ENCODE results near the gene DAAM2. TPM values are rescaled to one million over a fixed set of nuclear protein-coding genes. Genes with fewer than 3 reads are reported as not detected.

Gene DAAM2
- total and polyA plus RNA-seq, 9 of the 15 experiments (the other 6 are each of a cell fraction or from before 2014, with no cell fraction given) = 0.01 to 0.07 TPM; not detected in 7

- Histone ChIP-seq H3K36me3 (ENCODE audit: control insufficient read depth, insufficient read depth, low read length) (no peaks in the 10 kb centered on the region), H3K9ac (ENCODE audit: insufficient read depth in 1 of 2, low read depth in 2 of 2, low read length in 2 of 2) (no peak overlapping the region), H2AFZ (ENCODE audit: low read depth, low read length) (no peak overlapping the region), H3K4me2 (ENCODE audit: insufficient read depth, low read length) (no peak overlapping the region), H3K9me3 (replicated peaks; ENCODE audit: control insufficient read depth, insufficient read depth, low read depth, low read length) (no peaks in the 10 kb centered on the region), H3K79me2 (ENCODE audit: control insufficient read depth, insufficient read depth, low read length) (no peaks in the 10 kb centered on the region), H3K9me1 (ENCODE audit: control insufficient read depth, insufficient read depth, low read length) (no peaks in the 10 kb centered on the region), H3K4me3 (no peak overlapping the region), H3K4me1 (replicated peaks in 1 of 2; ENCODE audit: control insufficient read depth in 2 of 2, insufficient read depth in 2 of 2, low read length in 2 of 2) (peaks cover 0 to 13% of the 10 kb centered on the region in 2 experiments; a peak in 4 of 5 replicates), H3K27ac (ENCODE audit: extremely low read depth, low read depth, low read length) (no peak overlapping the region), H4K20me1 (replicated peaks; ENCODE audit: control insufficient read depth, insufficient read depth, low read length) (no peaks in the 10 kb centered on the region), H3K27me3 (ENCODE audit: control insufficient read depth in 2 of 2, insufficient read depth in 2 of 2, low read length in 2 of 2) (no peaks in the 10 kb centered on the region; a peak in 1 of 5 replicates)
- WGBS (ENCODE audit: insufficient coverage, low coverage, missing lambda C conversion rate) = 0% methylated on average over 3 of the region's 5 CpGs
- in situ Hi-C loops (cut with MboI) (no loop called here), intact Hi-C loops (cut with micrococcal nuclease) (no loop called here)
- POLR2A ChIA-PET = no interaction called here
- no peak for DNase-seq (ENCODE audit: extremely low read depth in 1 of 4, low spot score in 3 of 4)
- no peak for FAIRE-seq
- TF ChIP-seq MAFF (IDR thresholded peaks at IDR 0.05; ENCODE audit: low read length) (no peak), CEBPB (tag; IDR thresholded peaks at IDR 0.05) (peak; percentile 48; the same call in 1 of the 2 replicates)
- TF ChIP-seq, protein P1, sequence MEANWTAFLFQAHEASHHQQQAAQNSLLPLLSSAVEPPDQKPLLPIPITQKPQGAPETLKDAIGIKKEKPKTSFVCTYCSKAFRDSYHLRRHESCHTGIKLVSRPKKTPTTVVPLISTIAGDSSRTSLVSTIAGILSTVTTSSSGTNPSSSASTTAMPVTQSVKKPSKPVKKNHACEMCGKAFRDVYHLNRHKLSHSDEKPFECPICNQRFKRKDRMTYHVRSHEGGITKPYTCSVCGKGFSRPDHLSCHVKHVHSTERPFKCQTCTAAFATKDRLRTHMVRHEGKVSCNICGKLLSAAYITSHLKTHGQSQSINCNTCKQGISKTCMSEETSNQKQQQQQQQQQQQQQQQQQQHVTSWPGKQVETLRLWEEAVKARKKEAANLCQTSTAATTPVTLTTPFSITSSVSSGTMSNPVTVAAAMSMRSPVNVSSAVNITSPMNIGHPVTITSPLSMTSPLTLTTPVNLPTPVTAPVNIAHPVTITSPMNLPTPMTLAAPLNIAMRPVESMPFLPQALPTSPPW (CRISPR knock-in tag; IDR thresholded peaks at IDR 0.05) = 0 out of 2 replicates have a peak, but pooled peaks have one; percentile 12
- BruUV-seq (replicated peaks) = no TSS peak
- CTCF ChIA-PET (ENCODE audit: low intra/inter-chr PET ratio) = no interaction called here
- ATAC-seq = no peak
Observed at GRCh38 chr6:39947611-39948068, 155.5 kb downstream of the DAAM2 start.

DNA sequence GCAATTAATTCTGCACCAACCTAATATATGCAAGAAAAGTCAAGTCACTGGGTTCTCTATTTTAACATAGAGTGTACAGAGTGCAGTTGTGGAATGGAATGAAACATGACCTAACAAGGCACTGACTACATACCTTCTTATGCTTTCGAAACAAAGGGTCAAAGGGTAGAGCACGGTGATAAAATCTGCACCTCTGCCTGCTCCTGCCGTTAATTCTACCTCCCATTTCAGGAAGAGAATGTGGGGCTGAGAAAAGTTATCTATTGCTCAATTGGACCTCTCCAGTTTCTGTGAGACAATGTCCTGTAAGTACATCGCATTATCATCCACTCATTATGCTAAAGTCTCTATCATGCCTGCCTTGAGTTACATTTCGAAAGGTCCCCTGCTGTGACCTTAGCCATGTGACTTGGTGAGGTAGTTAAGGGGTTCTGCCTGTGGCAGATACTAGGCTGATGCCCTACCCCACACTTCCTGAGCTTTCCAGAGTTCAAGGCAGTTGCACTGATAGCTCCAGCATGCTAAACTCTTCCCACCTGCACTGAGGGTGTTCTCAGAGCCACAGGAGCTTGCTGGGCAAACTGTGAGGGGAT lies 156.1 kb downstream of the DAAM2 start:
- in situ Hi-C loops (cut with MboI) (no loop called here), intact Hi-C loops (cut with micrococcal nuclease) (no loop called here)
- Histone ChIP-seq H2AFZ (ENCODE audit: low read depth, low read length) (no peak overlapping the region), H3K36me3 (ENCODE audit: control insufficient read depth, insufficient read depth, low read length) (no peaks in the 10 kb centered on the region), H4K20me1 (replicated peaks; ENCODE audit: control insufficient read depth, insufficient read depth, low read length) (no peaks in the 10 kb centered on the region), H3K9me3 (replicated peaks; ENCODE audit: control insufficient read depth, insufficient read depth, low read depth, low read length) (no peaks in the 10 kb centered on the region), H3K79me2 (ENCODE audit: control insufficient read depth, insufficient read depth, low read length) (no peaks in the 10 kb centered on the region), H3K9ac (ENCODE audit: insufficient read depth in 1 of 2, low read depth in 2 of 2, low read length in 2 of 2) (no peak overlapping the region), H3K27ac (ENCODE audit: extremely low read depth, low read depth, low read length) (no peak overlapping the region), H3K9me1 (ENCODE audit: control insufficient read depth, insufficient read depth, low read length) (no peaks in the 10 kb centered on the region), H3K4me1 (replicated peaks in 1 of 2; ENCODE audit: control insufficient read depth in 2 of 2, insufficient read depth in 2 of 2, low read length in 2 of 2) (peaks cover 0 to 13% of the 10 kb centered on the region in 2 experiments; a peak in 4 of 5 replicates), H3K27me3 (ENCODE audit: control insufficient read depth in 2 of 2, insufficient read depth in 2 of 2, low read length in 2 of 2) (no peaks in the 10 kb centered on the region; a peak in 1 of 5 replicates), H3K4me3 (no peak overlapping the region), H3K4me2 (ENCODE audit: insufficient read depth, low read length) (0 out of 2 replicates have a peak overlapping the region, but pooled peaks have one; percentile 7)
- ChIA-PET CTCF (ENCODE audit: low intra/inter-chr PET ratio) (no interaction called here), POLR2A (no interaction called here)
- FAIRE-seq = no peak
- 3% methylated on average over 5 of the region's 5 CpGs for WGBS (ENCODE audit: insufficient coverage, low coverage, missing lambda C conversion rate)
- BruUV-seq (replicated peaks) = no TSS peak
- ATAC-seq = peak; percentile 33
- DNase-seq (ENCODE audit: extremely low read depth in 1 of 4, low spot score in 3 of 4) = peak in 1 of 4 experiments; percentile 69
- no peak for TF ChIP-seq MYC (IDR thresholded peaks at IDR 0.05; ENCODE audit: low read depth, low read length)
- no peak for TF ChIP-seq MYC (CRISPR knock-in tag; IDR thresholded peaks at IDR 0.05; ENCODE audit: borderline replicate concordance, low read depth)
- 0 out of 4 replicates have a peak, but pooled peaks of 1 of the 2 experiments have one; percentile 19 for TF ChIP-seq TRIM24 (IDR thresholded peaks at IDR 0.05)
- TF ChIP-seq ETV1 (tag; conservative IDR thresholded peaks at IDR 0.05; ENCODE audit: low read depth) = 0 out of 2 replicates have a peak, but pooled peaks have one; percentile 9
- no peak for TF ChIP-seq ILK (tag; IDR thresholded peaks at IDR 0.05; ENCODE audit: borderline replicate concordance, low read depth)
- no peak for TF ChIP-seq BACH1 (tag; IDR thresholded peaks at IDR 0.05)
- TF ChIP-seq NR2C2 (CRISPR knock-in tag; IDR thresholded peaks at IDR 0.05) = no peak
- peak; percentile 86 for TF ChIP-seq NR2C2 (tag; IDR thresholded peaks at IDR 0.05)
- TF ChIP-seq, protein P2, sequence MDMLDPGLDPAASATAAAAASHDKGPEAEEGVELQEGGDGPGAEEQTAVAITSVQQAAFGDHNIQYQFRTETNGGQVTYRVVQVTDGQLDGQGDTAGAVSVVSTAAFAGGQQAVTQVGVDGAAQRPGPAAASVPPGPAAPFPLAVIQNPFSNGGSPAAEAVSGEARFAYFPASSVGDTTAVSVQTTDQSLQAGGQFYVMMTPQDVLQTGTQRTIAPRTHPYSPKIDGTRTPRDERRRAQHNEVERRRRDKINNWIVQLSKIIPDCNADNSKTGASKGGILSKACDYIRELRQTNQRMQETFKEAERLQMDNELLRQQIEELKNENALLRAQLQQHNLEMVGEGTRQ (CRISPR knock-in tag; IDR thresholded peaks at IDR 0.05) = peak; percentile 36
- TF ChIP-seq ZKSCAN3 (CRISPR knock-in tag; IDR thresholded peaks at IDR 0.05) = no peak
